Smooth muscle cell (in vitro differentiated cells): ENCODE measurements around the gene PEBP1. TPM values are rescaled to one million over a fixed set of nuclear protein-coding genes. Genes with fewer than 3 reads are reported as not detected.

Source experiments
- DNase-seq: peaks from one replicate; lab custom pipeline; 2025; ENCODE audit not compliant: unreplicated experiment; lab: John Stamatoyannopoulos, UW
- H2AFZ ChIP-seq: fragments of 200-600 bp; sonication (generic); 2 replicates; pipeline ENCODE4 v1.6.0; 2016; ENCODE audit warnings: antibody characterized with exemption, low read depth, mild to moderate bottlenecking
- H3F3A ChIP-seq: fragments of 200-600 bp; sonication (generic); 2 replicates; pipeline ENCODE4 v1.6.0; 2017; ENCODE audit warnings: antibody characterized with exemption, low read depth
- H3K27ac ChIP-seq: fragments of 200-600 bp; sonication (generic); 2 replicates; pipeline ENCODE4 v1.5.1; 2016; ENCODE audit warnings: low read depth, mild to moderate bottlenecking
- H3K27me3 ChIP-seq: fragments of 200-600 bp; sonication (generic); 2 replicates; pipeline ENCODE4 v1.6.1; 2016; ENCODE audit warnings: low read depth, mild to moderate bottlenecking
- H3K36me3 ChIP-seq: fragments of 200-600 bp; sonication (generic); 2 replicates; pipeline ENCODE4 v1.5.1; 2016; ENCODE audit warnings: low read depth
- H3K4me1 ChIP-seq: fragments of 200-600 bp; sonication (generic); 2 replicates; pipeline ENCODE4 v1.5.1; 2016; ENCODE audit warnings: low read depth
- H3K4me2 ChIP-seq: fragments of 200-600 bp; sonication (generic); 2 replicates; pipeline ENCODE4 v1.6.0; 2016; ENCODE audit warnings: mild to moderate bottlenecking
- H3K4me3 ChIP-seq: fragments of 200-600 bp; sonication (generic); 2 replicates; pipeline ENCODE4 v1.5.1; 2016; ENCODE audit warnings: mild to moderate bottlenecking
- H3K79me2 ChIP-seq: fragments of 200-600 bp; sonication (generic); 2 replicates; pipeline ENCODE4 v1.6.0; 2016; ENCODE audit warnings: low read depth, mild to moderate bottlenecking
- H3K9ac ChIP-seq: fragments of 200-600 bp; sonication (generic); 2 replicates; pipeline ENCODE4 v1.6.0; 2016; ENCODE audit warnings: low read depth
- H3K9me3 ChIP-seq: fragments of 200-600 bp; sonication (generic); replicated peaks from 2 replicates; pipeline ENCODE4 v1.5.1; 2016; ENCODE audit warnings: low read depth
- H4K20me1 ChIP-seq: fragments of 200-600 bp; sonication (generic); 2 replicates; pipeline ENCODE4 v1.6.0; 2016; ENCODE audit warnings: low read depth
- CTCF ChIP-seq: fragments of 200-600 bp; sonication (generic); IDR thresholded peaks from 2 replicates; pipeline ENCODE4 v1.5.1; 2017; ENCODE audit warnings: borderline replicate concordance, mild to moderate bottlenecking, antibody characterized with exemption; ENCODE audit not compliant: insufficient read depth, poor library complexity, severe bottlenecking
- WGBS: methylation state at CpG from one replicate; pipeline ENCODE4 v1.1.7; 2016; ENCODE audit warnings: low lambda C conversion rate; 5-methylcytosine and 5-hydroxymethylcytosine counted together
- polyA plus RNA-seq: library from polyadenylated mRNA; unstranded; fragments of >200 nt; fragmentation: Nextera tagmentation; extraction: Ambion mirVana; gene quantifications from 2 replicates; pipeline ENCODE4 v1.2.1, GENCODE V29; 2016
- total RNA-seq: library from RNA; depleted of rRNA; stranded (reverse); fragments of >200 nt; gene quantifications from 2 replicates; pipeline ENCODE4 v1.2.3, GENCODE V29; 2014

Gene PEBP1
- total and polyA plus RNA-seq, 2 experiments from 2014 or later, result 118 to 199 TPM

DNA sequence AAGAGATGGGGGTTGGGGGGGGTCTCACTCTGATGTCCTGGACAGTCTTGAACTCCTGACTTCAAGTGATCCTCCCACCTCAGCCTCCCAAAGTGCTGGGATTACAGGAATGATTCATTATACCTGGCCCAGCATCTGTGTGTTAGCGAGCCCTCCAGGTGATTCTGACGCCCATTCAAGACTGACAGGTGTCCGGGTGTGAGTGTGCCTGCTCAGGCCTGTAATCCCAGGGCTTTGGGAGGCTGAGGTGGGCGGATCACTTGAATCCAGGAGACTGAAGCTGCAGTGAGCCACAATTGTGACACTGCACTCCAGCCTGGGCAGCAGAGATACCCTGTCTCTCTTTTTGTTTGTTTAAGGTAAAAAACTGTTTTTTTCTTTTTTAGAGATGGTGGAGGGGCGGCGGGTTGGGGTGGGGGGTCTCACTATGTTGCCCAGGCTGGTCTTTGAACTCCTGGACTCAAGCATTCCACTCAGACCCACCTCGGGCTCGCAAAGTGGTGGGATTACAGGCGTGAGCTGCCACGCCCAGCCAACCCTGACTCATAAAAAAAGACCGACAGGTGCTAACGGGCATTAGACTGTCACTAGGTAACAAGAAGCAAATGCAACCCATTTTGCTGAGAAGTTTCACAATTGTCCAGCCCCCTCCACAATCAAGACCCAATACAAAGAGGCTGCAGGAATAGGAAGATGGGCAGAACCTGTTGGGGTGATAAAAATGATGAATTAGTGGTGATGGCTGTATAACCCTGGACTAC, 36.8 kb upstream of the PEBP1 start:
- WGBS, result 83% methylated on average over 10 of the region's 12 CpGs
- Histone ChIP-seq H3K4me3 (no peak overlapping the region), H3K79me2 (no peaks in the 10 kb centered on the region), H3K27me3 (no peaks in the 10 kb centered on the region), H3F3A (no peaks in the 10 kb centered on the region), H4K20me1 (no peaks in the 10 kb centered on the region), H2AFZ (no peak overlapping the region), H3K4me1 (peaks cover 3% of the 10 kb centered on the region), H3K36me3 (no peaks in the 10 kb centered on the region), H3K9ac (no peak overlapping the region), H3K27ac (no peak overlapping the region), H3K9me3 (no peaks in the 10 kb centered on the region), H3K4me2 (no peak overlapping the region)
- DNase-seq, result no peak
- no peak for TF ChIP-seq CTCF

- H3K4me3 ChIP-seq, result no peak overlapping the region
- no peaks in the 10 kb centered on the region for H3K36me3 ChIP-seq
- peaks cover 3% of the 10 kb centered on the region for H3K4me1 ChIP-seq
- H3K4me2 ChIP-seq, result no peak overlapping the region
- no peaks in the 10 kb centered on the region for H3K79me2 ChIP-seq
- 91% methylated on average over 3 of the region's 3 CpGs for WGBS
- DNase-seq, result no peak
- no peaks in the 10 kb centered on the region for H3K9me3 ChIP-seq
- no peaks in the 10 kb centered on the region for H4K20me1 ChIP-seq
- H3K27ac ChIP-seq, result no peak overlapping the region
- no peak overlapping the region for H2AFZ ChIP-seq
- TF ChIP-seq CTCF, result no peak
- H3K27me3 ChIP-seq, result no peaks in the 10 kb centered on the region
- no peak overlapping the region for H3K9ac ChIP-seq
- H3F3A ChIP-seq, result no peaks in the 10 kb centered on the region
These were observed 34.9 kb upstream of the PEBP1 start for GRCh38 chr12:118101051-118101450.

- Histone ChIP-seq H3K9ac (no peak overlapping the region), H2AFZ (no peak overlapping the region), H3K79me2 (no peaks in the 10 kb centered on the region), H3K27me3 (no peaks in the 10 kb centered on the region), H3F3A (no peaks in the 10 kb centered on the region), H3K4me2 (no peak overlapping the region), H3K27ac (no peak overlapping the region), H3K9me3 (no peaks in the 10 kb centered on the region), H3K4me1 (peaks cover 3% of the 10 kb centered on the region), H3K4me3 (no peak overlapping the region), H4K20me1 (no peaks in the 10 kb centered on the region), H3K36me3 (no peaks in the 10 kb centered on the region)
- DNase-seq, result no peak
- TF ChIP-seq CTCF, result no peak
- WGBS, result 46% methylated on average over 6 of the region's 6 CpGs
These were observed 33.9 kb upstream of the PEBP1 start for GRCh38 chr12:118102070-118102469.

DNA sequence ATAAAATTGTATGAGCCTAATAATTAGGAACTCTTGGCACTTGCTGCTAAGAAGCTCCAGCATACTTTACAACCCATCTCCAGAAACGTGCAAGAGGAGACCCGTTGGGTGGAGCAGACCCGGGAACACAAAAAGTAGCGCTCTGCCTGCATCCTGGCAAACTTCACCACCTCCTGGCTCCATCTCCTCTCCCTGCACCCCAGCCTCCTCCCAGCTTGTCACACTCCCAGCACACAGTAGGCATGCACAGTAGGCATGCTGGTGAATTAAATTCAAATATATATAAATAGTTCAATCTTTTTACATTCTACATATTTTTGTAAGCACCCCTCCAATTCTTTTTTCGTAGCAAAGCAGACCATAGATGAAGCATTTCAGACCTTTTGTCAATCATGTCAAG, 33.3 kb upstream of the PEBP1 start:
- Histone ChIP-seq H3K27ac (no peak overlapping the region), H4K20me1 (no peaks in the 10 kb centered on the region), H3K4me1 (peaks cover 3% of the 10 kb centered on the region), H3K4me2 (peak overlapping the region; percentile 99), H3F3A (no peaks in the 10 kb centered on the region), H3K9ac (no peak overlapping the region), H2AFZ (no peak overlapping the region), H3K27me3 (no peaks in the 10 kb centered on the region), H3K79me2 (no peaks in the 10 kb centered on the region), H3K36me3 (no peaks in the 10 kb centered on the region), H3K4me3 (peak overlapping the region; percentile 86), H3K9me3 (no peaks in the 10 kb centered on the region)
- 21% methylated on average over 5 of the region's 5 CpGs for WGBS
- DNase-seq, result no peak
- TF ChIP-seq CTCF, result no peak
